Stimulated activated CD8-positive, alpha-beta memory T cell treated with anti-CD3 and anti-CD28 coated beads, Interleukin-7, amount 100 ng/mL, for 1 hour (primary cell): ENCODE measurements around the gene ARHGEF39.
A peak's percentile ranks its signal among the peaks of the same experiment; 100 is the strongest.

Experiments used
- DNase-seq, 2 donors: peaks; one replicate each; pipeline ENCODE4 v3.0.0-alpha.2; 2020; ENCODE audit warnings: low read depth in 2 of 2

The ARHGEF39 gene

GRCh38 chr9:35664531-35665470 lies at the start of gene ARHGEF39:
Gene ARHGEF39 (minus strand): TSS chr9:35665195. CDS start chr9:35665169, 26 bp downstream.
- DNase-seq: no peak

GRCh38 chr9:35714123-35714522 lies 49.1 kb upstream of the ARHGEF39 start:
- no peak for DNase-seq

GRCh38 chr9:35713578-35713977 lies 48.6 kb upstream of the ARHGEF39 start:
- DNase-seq: no peak

- no peak for DNase-seq
These were observed 47.9 kb upstream of the ARHGEF39 start for GRCh38 chr9:35712762-35713400.

GRCh38 chr9:35711501-35712428 lies 46.8 kb upstream of the ARHGEF39 start:
- no peak for DNase-seq

GRCh38 chr9:35710818-35711500 lies 46.0 kb upstream of the ARHGEF39 start:
- no peak for DNase-seq

- no peak for DNase-seq
These were observed 43.2 kb upstream of the ARHGEF39 start for GRCh38 chr9:35708146-35708545.

GRCh38 chr9:35706951-35707350 lies 42.0 kb upstream of the ARHGEF39 start:
- no peak for DNase-seq

GRCh38 chr9:35705836-35706430 lies 40.9 kb upstream of the ARHGEF39 start:
- no peak for DNase-seq

- DNase-seq: no peak
These were observed 40.4 kb upstream of the ARHGEF39 start for GRCh38 chr9:35705372-35705771.

- DNase-seq: no peak
These were observed 39.1 kb upstream of the ARHGEF39 start for GRCh38 chr9:35703906-35704672.

GRCh38 chr9:35702696-35703095 lies 37.7 kb upstream of the ARHGEF39 start:
- no peak for DNase-seq

GRCh38 chr9:35700942-35701341 lies 35.9 kb upstream of the ARHGEF39 start:
- no peak for DNase-seq

GRCh38 chr9:35700031-35700430 lies 35.0 kb upstream of the ARHGEF39 start:
- DNase-seq: no peak

GRCh38 chr9:35698231-35698630 lies 33.2 kb upstream of the ARHGEF39 start:
- DNase-seq: no peak

GRCh38 chr9:35697486-35697885 lies 32.5 kb upstream of the ARHGEF39 start:
- DNase-seq: no peak

GRCh38 chr9:35696520-35697215 lies 31.7 kb upstream of the ARHGEF39 start:
- DNase-seq: peak in 1 of 2 donors; percentile 34

GRCh38 chr9:35695943-35696401 lies 31.0 kb upstream of the ARHGEF39 start:
- no peak for DNase-seq

GRCh38 chr9:35691757-35692301 lies 26.8 kb upstream of the ARHGEF39 start:
- no peak for DNase-seq
